ENCODE results near the gene SUMF1. TPM values are rescaled to one million over a fixed set of nuclear protein-coding genes. Genes with fewer than 3 reads are reported as not detected.

Gene SUMF1
- total RNA-seq, 1 donor: 41.9 TPM

- TF ChIP-seq CTCF (IDR thresholded peaks at IDR 0.05; ENCODE audit: insufficient read depth, low read depth, low read length): no peak
- no peak overlapping the region for H3K4me3 ChIP-seq (ENCODE audit: low read depth, low read length)
- peak; percentile 26 for DNase-seq (ENCODE audit: low read depth)
These were observed 49.6 kb downstream of the SUMF1 start for GRCh38 chr3:4417449-4417848.

- DNase-seq (ENCODE audit: low read depth): peak; percentile 21
- no peak overlapping the region for H3K4me3 ChIP-seq (ENCODE audit: low read depth, low read length)
- no peak for TF ChIP-seq CTCF (IDR thresholded peaks at IDR 0.05; ENCODE audit: insufficient read depth, low read depth, low read length)
These were observed 50.1 kb downstream of the SUMF1 start for GRCh38 chr3:4416961-4417360.

- H3K4me3 ChIP-seq (ENCODE audit: low read depth, low read length): no peak overlapping the region
- no peak for DNase-seq (ENCODE audit: low read depth)
- no peak for TF ChIP-seq CTCF (IDR thresholded peaks at IDR 0.05; ENCODE audit: insufficient read depth, low read depth, low read length)
These were observed 50.6 kb downstream of the SUMF1 start for GRCh38 chr3:4416427-4416945.

GRCh38 chr3:4413467-4413866 is 53.6 kb downstream of the SUMF1 start:
- no peak for DNase-seq (ENCODE audit: low read depth)
- H3K4me3 ChIP-seq (ENCODE audit: low read depth, low read length): no peak overlapping the region
- TF ChIP-seq CTCF (IDR thresholded peaks at IDR 0.05; ENCODE audit: insufficient read depth, low read depth, low read length): no peak

GRCh38 chr3:4411833-4412232 is 55.2 kb downstream of the SUMF1 start:
- no peak for DNase-seq (ENCODE audit: low read depth)
- TF ChIP-seq CTCF (IDR thresholded peaks at IDR 0.05; ENCODE audit: insufficient read depth, low read depth, low read length): no peak
- no peak overlapping the region for H3K4me3 ChIP-seq (ENCODE audit: low read depth, low read length)

- H3K4me3 ChIP-seq (ENCODE audit: low read depth, low read length): no peak overlapping the region
- no peak for TF ChIP-seq CTCF (IDR thresholded peaks at IDR 0.05; ENCODE audit: insufficient read depth, low read depth, low read length)
- DNase-seq (ENCODE audit: low read depth): no peak
These were observed 55.8 kb downstream of the SUMF1 start for GRCh38 chr3:4411236-4411635.

- no peak for DNase-seq (ENCODE audit: low read depth)
- no peak overlapping the region for H3K4me3 ChIP-seq (ENCODE audit: low read depth, low read length)
- TF ChIP-seq CTCF (IDR thresholded peaks at IDR 0.05; ENCODE audit: insufficient read depth, low read depth, low read length): no peak
These were observed 56.5 kb downstream of the SUMF1 start for GRCh38 chr3:4410606-4411005.

Measured in fibroblast of villous mesenchyme (primary cell).